Esophagus squamous epithelium (tissue), 4 donors: ENCODE measurements around the gene ADCY5.

Source experiments
- POLR2A ChIP-seq, 4 donors: fragments of 450-650 bp; IDR thresholded peaks; one replicate each; pipeline ENCODE4 v1.6.1; 2017; ENCODE audit warnings: antibody characterized with exemption in 4 of 4, mild to moderate bottlenecking in 4 of 4, moderate library complexity in 3 of 4
- TF ChIP-seq, protein P1 (sequence below), 6 experiments: fragments of 450-650 bp in 4 of 6; fragments of 200-600 bp in 2 of 6; sonication (generic) in 2 of 6; IDR thresholded peaks; one replicate each; pipeline ENCODE4 v1.5.1; 2016 to 2019; ENCODE audit warnings: antibody characterized with exemption in 6 of 6, mild to moderate bottlenecking in 4 of 6, moderate library complexity in 4 of 6

DNA sequence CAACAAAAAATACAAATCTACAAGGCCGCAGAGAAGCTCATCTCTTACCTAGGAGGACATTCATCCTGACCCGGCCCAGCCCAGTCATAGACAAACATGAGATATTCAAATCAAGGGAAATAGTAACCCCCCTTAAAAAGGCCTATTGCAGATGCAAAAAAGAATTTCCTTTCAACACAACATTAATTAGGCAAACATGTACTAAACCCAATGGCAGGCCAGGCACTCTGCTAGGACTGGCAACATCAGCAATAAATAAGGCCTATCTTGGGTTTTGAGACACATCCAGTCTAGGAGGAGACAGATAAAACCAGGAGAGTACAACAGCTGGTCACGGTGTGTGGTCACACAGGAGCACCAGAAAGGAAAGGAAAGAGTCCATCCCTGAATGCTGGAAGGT, 61.4 kb downstream of the ADCY5 start:
- TF ChIP-seq POLR2A (IDR thresholded peaks at IDR 0.05): no peak
- TF ChIP-seq, protein P1, sequence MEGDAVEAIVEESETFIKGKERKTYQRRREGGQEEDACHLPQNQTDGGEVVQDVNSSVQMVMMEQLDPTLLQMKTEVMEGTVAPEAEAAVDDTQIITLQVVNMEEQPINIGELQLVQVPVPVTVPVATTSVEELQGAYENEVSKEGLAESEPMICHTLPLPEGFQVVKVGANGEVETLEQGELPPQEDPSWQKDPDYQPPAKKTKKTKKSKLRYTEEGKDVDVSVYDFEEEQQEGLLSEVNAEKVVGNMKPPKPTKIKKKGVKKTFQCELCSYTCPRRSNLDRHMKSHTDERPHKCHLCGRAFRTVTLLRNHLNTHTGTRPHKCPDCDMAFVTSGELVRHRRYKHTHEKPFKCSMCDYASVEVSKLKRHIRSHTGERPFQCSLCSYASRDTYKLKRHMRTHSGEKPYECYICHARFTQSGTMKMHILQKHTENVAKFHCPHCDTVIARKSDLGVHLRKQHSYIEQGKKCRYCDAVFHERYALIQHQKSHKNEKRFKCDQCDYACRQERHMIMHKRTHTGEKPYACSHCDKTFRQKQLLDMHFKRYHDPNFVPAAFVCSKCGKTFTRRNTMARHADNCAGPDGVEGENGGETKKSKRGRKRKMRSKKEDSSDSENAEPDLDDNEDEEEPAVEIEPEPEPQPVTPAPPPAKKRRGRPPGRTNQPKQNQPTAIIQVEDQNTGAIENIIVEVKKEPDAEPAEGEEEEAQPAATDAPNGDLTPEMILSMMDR (IDR thresholded peaks at IDR 0.05): no peak
